Stimulated activated CD4-positive, alpha-beta T cell treated with anti-CD3 and anti-CD28 coated beads, Interleukin-2, amount 100 ng/mL, for 4 hours (primary cell): ENCODE data around the gene RAVER2.
"Not testable (repeated sequence)": the region's sequence is repeated elsewhere in the genome, so short reads cannot be mapped to it uniquely, and the experiment has no call there.

ENCODE experiments used
- DNase-seq: peaks from one replicate; pipeline ENCODE4 v3.0.0-alpha.2; 2020; ENCODE audit warnings: low read depth

Gene RAVER2

GRCh38 chr1:64744492-64745180 lies at the start of gene RAVER2:
RAVER2 (plus strand) TSS chr1:64745075; CDS start chr1:64745173, 98 bp downstream.
- DNase-seq: peak; percentile 43

- no peak for DNase-seq
Observed at GRCh38 chr1:64696879-64697278, 48.0 kb upstream of the RAVER2 start.

GRCh38 chr1:64699327-64699726 lies 45.5 kb upstream of the RAVER2 start:
- DNase-seq: no peak

- no peak for DNase-seq
Observed at GRCh38 chr1:64701071-64701470, 43.8 kb upstream of the RAVER2 start.

- DNase-seq: no peak
Observed at GRCh38 chr1:64701886-64702285, 43.0 kb upstream of the RAVER2 start.

DNA sequence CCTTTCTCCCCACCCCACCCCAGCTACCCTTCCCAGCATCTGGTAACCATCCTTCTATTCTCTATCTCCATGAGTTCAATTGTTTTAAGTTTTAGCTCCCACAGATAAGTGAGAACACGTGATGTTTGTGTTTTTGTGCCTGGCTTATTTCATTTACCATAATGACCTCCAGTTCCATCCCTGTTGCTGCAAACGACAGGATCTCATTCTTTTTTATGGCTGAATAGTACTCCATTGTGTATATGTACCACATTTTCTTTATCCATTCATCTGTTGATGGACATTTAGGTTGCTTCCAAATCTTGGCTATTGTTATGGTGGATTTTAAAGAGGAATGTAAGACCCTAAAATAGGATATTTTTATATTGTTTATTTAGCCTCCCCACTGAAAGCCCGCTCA lies 42.2 kb upstream of the RAVER2 start:
- DNase-seq: not testable (repeated sequence)

DNA sequence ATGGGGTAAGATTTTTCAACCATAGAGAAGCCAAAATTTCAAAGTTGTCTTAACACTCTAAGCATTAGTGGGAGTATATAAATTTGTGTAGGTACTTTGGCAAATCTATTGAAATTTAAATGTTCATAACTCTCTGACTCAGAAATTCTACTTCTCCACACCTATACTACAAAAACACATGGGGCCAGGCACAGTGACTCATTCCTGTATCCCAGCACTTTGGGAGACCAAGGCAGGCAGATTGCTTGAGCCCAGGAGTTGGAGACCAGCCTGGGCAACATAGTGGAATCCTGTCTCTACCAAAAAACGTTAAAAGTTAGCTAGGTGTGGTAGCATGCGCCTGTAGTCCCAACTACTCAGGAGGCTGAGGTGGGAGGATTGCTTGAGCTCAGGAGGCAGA lies 41.3 kb upstream of the RAVER2 start:
- no peak for DNase-seq

- no peak for DNase-seq
Observed at GRCh38 chr1:64705591-64705990, 39.3 kb upstream of the RAVER2 start.

GRCh38 chr1:64711266-64711665 lies 33.6 kb upstream of the RAVER2 start:
- no peak for DNase-seq

- no peak for DNase-seq
Observed at GRCh38 chr1:64712049-64712448, 32.8 kb upstream of the RAVER2 start.

DNA sequence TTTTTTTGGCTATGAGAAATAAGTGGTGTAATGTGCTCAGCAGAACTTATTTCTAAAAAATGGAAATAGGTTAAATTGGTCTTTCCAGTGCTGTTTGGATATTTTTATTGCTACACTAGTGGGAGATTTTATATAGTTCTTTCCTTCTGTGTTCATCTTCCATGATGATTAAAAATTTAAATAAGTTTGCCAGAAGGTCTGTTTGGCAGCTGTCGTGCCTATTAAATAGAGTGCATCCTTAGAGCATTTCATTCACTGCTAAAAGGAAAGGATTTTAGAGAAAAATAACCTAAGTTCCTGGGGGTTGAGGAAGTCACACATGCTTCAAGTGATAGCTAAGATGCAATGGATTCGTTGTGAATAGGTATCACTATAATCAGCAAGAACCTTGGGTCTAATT lies 29.7 kb upstream of the RAVER2 start:
- no peak for DNase-seq

GRCh38 chr1:64721135-64721534 lies 23.7 kb upstream of the RAVER2 start:
- no peak for DNase-seq

DNA sequence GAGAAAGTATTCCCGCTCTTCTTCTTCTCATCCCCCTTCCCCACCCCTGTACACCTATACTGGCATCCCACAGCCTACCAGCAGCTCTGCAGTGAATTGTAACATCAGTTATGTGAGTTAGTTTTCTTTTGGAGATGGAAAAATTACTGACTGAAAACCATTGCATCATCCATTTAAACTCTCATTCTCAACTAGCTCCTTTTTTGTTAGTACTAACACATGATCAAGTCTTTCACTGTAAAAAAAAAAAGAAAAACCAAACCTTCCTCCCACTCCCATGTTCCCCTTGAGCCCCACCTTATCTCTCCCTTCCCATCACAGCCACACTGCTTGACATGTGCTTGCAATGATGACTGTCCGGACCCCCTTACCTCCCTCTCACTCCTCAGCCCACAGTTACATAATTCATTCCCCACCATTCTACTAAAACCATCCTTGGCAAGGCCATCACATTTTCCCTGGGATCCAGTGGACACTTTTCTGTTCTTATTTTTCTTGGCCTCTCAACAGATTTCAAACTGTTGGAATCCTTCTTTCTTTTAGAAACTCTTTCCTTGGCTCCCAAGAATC lies 23.2 kb upstream of the RAVER2 start:
- DNase-seq: no peak

GRCh38 chr1:64727861-64728260 lies 17.0 kb upstream of the RAVER2 start:
- no peak for DNase-seq

DNA sequence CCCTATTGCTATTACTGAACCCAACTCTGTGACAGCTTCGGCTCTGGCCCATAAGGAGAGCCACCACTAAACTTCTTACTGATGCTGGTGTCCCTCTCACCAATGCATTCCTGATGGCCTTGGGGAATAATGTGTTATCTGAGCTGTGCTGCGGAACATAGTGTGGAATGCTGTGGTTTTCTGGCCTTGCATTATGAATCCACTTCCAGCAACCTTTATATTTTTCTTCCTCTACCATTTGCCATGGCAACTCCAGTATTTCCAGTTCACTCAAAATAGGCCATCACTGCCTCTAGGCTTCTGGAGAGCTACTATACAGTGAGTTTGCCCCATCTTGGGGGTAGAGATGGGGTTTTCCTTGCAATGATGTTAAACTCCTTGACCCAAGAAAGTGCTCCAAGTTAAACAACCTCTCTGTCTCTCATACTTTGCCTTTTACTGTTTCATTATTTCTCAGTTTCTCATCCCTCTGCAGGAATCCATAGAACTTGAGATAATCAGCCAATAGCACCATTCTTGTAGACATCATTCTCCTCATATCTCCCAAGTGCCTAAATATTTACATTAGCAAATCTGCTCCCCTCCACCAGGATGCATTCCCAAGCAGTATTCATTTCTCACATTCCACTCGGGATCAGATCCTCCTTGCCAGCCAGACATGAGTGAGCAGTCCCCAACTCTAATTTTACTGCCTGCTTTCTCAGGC lies 11.1 kb upstream of the RAVER2 start:
- no peak for DNase-seq

- no peak for DNase-seq
Observed at GRCh38 chr1:64734287-64734652, 10.6 kb upstream of the RAVER2 start.

DNA sequence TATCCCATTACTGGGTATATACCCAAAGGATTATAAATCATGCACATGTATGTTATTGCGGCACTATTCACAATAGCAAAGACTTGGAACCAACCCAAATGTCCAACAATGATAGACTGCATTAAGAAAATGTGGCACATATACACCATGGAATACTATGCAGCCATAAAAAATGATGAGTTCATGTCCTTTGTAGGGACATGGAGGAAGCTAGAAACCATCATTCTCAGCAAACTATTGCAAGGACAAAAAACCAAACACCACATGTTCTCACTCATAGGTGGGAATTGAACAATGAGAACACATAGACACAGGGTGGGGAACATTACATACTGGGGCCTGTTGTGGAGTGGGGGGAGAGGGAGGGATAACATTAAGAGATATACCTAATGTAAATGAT lies 4.2 kb upstream of the RAVER2 start:
- not testable (repeated sequence) for DNase-seq

DNA sequence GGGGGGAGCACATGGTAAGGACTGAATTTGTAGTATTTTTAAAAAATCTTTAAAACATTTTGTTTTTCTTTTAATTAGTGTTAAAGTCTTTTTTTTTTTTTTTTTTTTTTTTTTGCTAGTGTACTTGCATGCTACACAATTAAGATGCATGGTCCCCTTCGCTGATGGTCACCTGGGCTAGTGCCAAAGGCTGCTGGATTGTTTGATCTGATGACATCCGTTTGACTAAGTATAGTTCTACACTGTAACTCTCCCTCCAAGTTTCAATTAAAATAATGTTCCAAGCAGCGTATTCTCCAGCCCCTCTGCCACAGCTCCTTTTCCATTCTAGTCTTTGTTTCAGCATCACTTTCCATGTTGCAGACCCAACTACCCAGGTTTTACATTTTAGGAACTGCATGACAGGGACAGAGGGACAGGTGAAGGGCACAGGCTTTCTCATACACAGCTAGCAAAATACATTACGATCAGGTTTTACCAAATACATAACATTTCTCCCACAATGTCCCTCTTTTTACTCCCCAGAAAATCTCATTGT lies 852 bp upstream of the RAVER2 start:
- no peak for DNase-seq

- DNase-seq: no peak
Observed at GRCh38 chr1:64745181-64745985, 508 bp downstream of the RAVER2 start.

GRCh38 chr1:64745986-64746940 lies 1.4 kb downstream of the RAVER2 start:
- no peak for DNase-seq

DNA sequence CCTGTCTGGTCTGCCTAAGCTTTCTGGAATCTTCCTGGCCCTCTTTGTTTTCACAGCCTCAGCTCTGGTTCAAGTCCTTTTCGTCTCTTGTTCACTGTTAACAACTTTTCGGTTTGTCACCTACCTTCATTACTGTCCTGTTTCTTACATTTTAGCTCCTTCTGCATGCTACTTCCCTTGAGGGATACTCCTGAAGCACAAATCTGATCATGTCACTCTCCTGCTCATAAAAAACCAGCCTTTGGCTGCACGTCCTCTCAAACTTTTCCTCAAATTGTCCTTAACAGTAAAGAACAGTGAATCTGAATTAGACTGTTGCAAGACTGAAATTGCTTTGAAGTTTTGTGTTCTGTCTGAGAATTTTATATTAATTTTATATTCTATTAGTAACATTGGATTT lies 3.3 kb downstream of the RAVER2 start:
- DNase-seq: no peak
